Tibial artery (tissue), 4 donors: ENCODE results near the gene LPIN3.

ENCODE experiments used
- DNase-seq, 2 donors: peaks; one replicate each; pipeline ENCODE4 v3.0.0-alpha.2; 2019
- H3K27ac ChIP-seq, 2 donors: fragments of 200-600 bp; sonication (generic) in 1 of 2; 1 replicate in 1 of 2; 2 replicates in 1 of 2; pipeline ENCODE4 v1.5.1; 2018 to 2019; ENCODE audit warnings: mild to moderate bottlenecking in 1 of 2
- H3K27me3 ChIP-seq, 2 donors: fragments of 200-600 bp; sonication (generic) in 1 of 2; one replicate each; pipeline versions ENCODE4 v1.5.1 to v1.6.0; 2016 to 2019
- H3K36me3 ChIP-seq, 3 donors: fragments of 200-600 bp; sonication (generic) in 2 of 3; one replicate each; pipeline ENCODE4 v1.5.1; 2016 to 2019; ENCODE audit warnings: mild to moderate bottlenecking in 2 of 3
- H3K4me1 ChIP-seq, 4 donors: fragments of 200-600 bp; sonication (generic) in 2 of 4; 1 replicate in 3 of 4; 2 replicates in 1 of 4; pipeline ENCODE4 v1.5.1; 2016 to 2019
- H3K4me3 ChIP-seq, 2 donors: fragments of 200-600 bp; sonication (generic) in 1 of 2; 1 replicate in 1 of 2; 2 replicates in 1 of 2; pipeline ENCODE4 v1.5.1; 2018 to 2019; ENCODE audit warnings: mild to moderate bottlenecking in 2 of 2
- H3K9me3 ChIP-seq, 3 donors: fragments of 200-600 bp; sonication (generic) in 1 of 3; one replicate each; pipeline ENCODE4 v1.5.1; 2016 to 2019
- CTCF ChIP-seq, 2 experiments: fragments of 200-600 bp in 1 of 2; fragments of 450-650 bp in 1 of 2; IDR thresholded peaks; one replicate each; pipeline ENCODE4 v1.5.1; 2017 to 2019; ENCODE audit warnings: antibody characterized with exemption in 2 of 2, mild to moderate bottlenecking in 1 of 2, moderate library complexity in 1 of 2
- intact Hi-C: fragments of 100-400 bp; cut with DNase I; formaldehyde crosslinking; loops from one replicate; pipeline ENCODE4 v1.15.0; 2023; ENCODE audit warnings: low total_unique reads

Gene LPIN3

GRCh38 chr20:41334036-41334435 lies 6.6 kb upstream of the LPIN3 start:
- no peak for TF ChIP-seq CTCF (IDR thresholded peaks at IDR 0.05)
- DNase-seq = no peak
- intact Hi-C loops = no loop called here
- Histone ChIP-seq H3K27me3 (no peaks in the 10 kb centered on the region), H3K4me1 (peaks cover 0 to 16% (median 10%) of the 10 kb centered on the region in 4 donors), H3K36me3 (no peaks in the 10 kb centered on the region), H3K27ac (no peak overlapping the region), H3K4me3 (no peak overlapping the region), H3K9me3 (no peaks in the 10 kb centered on the region)

GRCh38 chr20:41334443-41335421 lies 5.9 kb upstream of the LPIN3 start:
- Histone ChIP-seq H3K27ac (no peak overlapping the region), H3K27me3 (no peaks in the 10 kb centered on the region)
- peak in 1 of 2 donors; percentile 51 for DNase-seq

GRCh38 chr20:41335591-41335990 lies 5.0 kb upstream of the LPIN3 start:
- intact Hi-C loops = loop anchor here (5.0 kb wide), 1 partner anchor 103 kb away; no protein-coding TSS in a partner anchor
- TF ChIP-seq CTCF (IDR thresholded peaks at IDR 0.05) = no peak
- peak in 1 of 2 donors; percentile 17 for DNase-seq
- no peaks in the 10 kb centered on the region for H3K36me3 ChIP-seq
- no peaks in the 10 kb centered on the region for H3K9me3 ChIP-seq
- H3K4me3 ChIP-seq = no peak overlapping the region
- H3K4me1 ChIP-seq = peaks cover 0 to 16% (median 11%) of the 10 kb centered on the region in 4 donors
- no peaks in the 10 kb centered on the region for H3K27me3 ChIP-seq
- H3K27ac ChIP-seq = no peak overlapping the region

More at GRCh38 chr20:41334443-41335421, 5.9 kb upstream of the LPIN3 start:
- Histone ChIP-seq H3K9me3 (no peaks in the 10 kb centered on the region), H3K4me3 (no peak overlapping the region), H3K4me1 (peaks cover 0 to 14% (median 8%) of the 10 kb centered on the region in 4 donors), H3K36me3 (no peaks in the 10 kb centered on the region)
- intact Hi-C loops = loop anchor here (5.0 kb wide), 1 partner anchor 102 kb away; no protein-coding TSS in a partner anchor
- no peak for TF ChIP-seq CTCF (IDR thresholded peaks at IDR 0.05)

GRCh38 chr20:41336711-41337492 lies 3.7 kb upstream of the LPIN3 start:
- Histone ChIP-seq H3K4me1 (peaks cover 0 to 28% (median 21%) of the 10 kb centered on the region in 4 donors), H3K4me3 (no peak overlapping the region), H3K27ac (no peak overlapping the region), H3K36me3 (no peaks in the 10 kb centered on the region), H3K9me3 (no peaks in the 10 kb centered on the region), H3K27me3 (no peaks in the 10 kb centered on the region)
- intact Hi-C loops = loop anchor here (5.0 kb wide), 1 partner anchor 105 kb away; no protein-coding TSS in a partner anchor
- no peak for TF ChIP-seq CTCF (IDR thresholded peaks at IDR 0.05)
- DNase-seq = no peak

GRCh38 chr20:41339957-41340326 lies 679 bp upstream of the LPIN3 start:
- H3K9me3 ChIP-seq = no peaks in the 10 kb centered on the region
- intact Hi-C loops = loop anchor here (2.0 to 5.0 kb wide), 2 partner anchors 108 to 167 kb away; no protein-coding TSS in a partner anchor
- peaks cover 0 to 2% (median 0%) of the 10 kb centered on the region in 3 donors for H3K36me3 ChIP-seq
- peak; percentile 75 to 89 for DNase-seq
- peak overlapping the region; percentile 82 to 84 for H3K27ac ChIP-seq
- no peaks in the 10 kb centered on the region for H3K27me3 ChIP-seq
- peaks cover 0 to 46% (median 25%) of the 10 kb centered on the region in 4 donors for H3K4me1 ChIP-seq
- TF ChIP-seq CTCF (IDR thresholded peaks at IDR 0.05) = peak; percentile 99
- H3K4me3 ChIP-seq = peak overlapping the region; percentile 45 to 57
